OCI-LY1 (cell line): ENCODE data around the gene CNTN1.

ENCODE experiments used
- H2AFZ ChIP-seq: fragments of 200-600 bp; sonication (generic), shearing (Covaris generic); 2 replicates; pipeline ENCODE4 v1.6.0; 2014; ENCODE audit warnings: antibody characterized with exemption, mild to moderate bottlenecking, low read length
- H3F3A ChIP-seq: fragments of 200-600 bp; sonication (generic), shearing (Covaris generic); 2 replicates; pipeline ENCODE4 v1.6.0; 2014; ENCODE audit warnings: mild to moderate bottlenecking, antibody characterized with exemption, low read length, moderate library complexity; ENCODE audit not compliant: insufficient read depth
- H3K27ac ChIP-seq: fragments of 200-600 bp; sonication (generic); 2 replicates; pipeline ENCODE4 v1.5.1; 2014; ENCODE audit warnings: low read length, mixed run types, mild to moderate bottlenecking, low read depth; ENCODE audit not compliant: poor library complexity, severe bottlenecking
- H3K27me3 ChIP-seq: fragments of 200-600 bp; sonication (generic); 2 replicates; pipeline ENCODE4 v1.6.0; 2014; ENCODE audit warnings: antibody characterized with exemption, mild to moderate bottlenecking, low read length, moderate library complexity; ENCODE audit not compliant: insufficient read depth
- H3K36me3 ChIP-seq: fragments of 200-600 bp; sonication (generic); 2 replicates; pipeline ENCODE4 v1.6.1; 2014; ENCODE audit warnings: mild to moderate bottlenecking, antibody characterized with exemption, low read length, moderate library complexity, mixed read lengths; ENCODE audit not compliant: insufficient read depth
- H3K4me1 ChIP-seq: fragments of 200-600 bp; sonication (generic); 2 replicates; pipeline ENCODE4 v1.5.1; 2014; ENCODE audit warnings: mild to moderate bottlenecking, low read length, moderate library complexity; ENCODE audit not compliant: insufficient read depth, severe bottlenecking
- H3K4me2 ChIP-seq: fragments of 200-600 bp; sonication (generic), shearing (Covaris generic); 2 replicates; pipeline ENCODE4 v1.6.1; 2014; ENCODE audit warnings: low read length
- H3K4me3 ChIP-seq: fragments of 200-600 bp; sonication (generic); 2 replicates; pipeline ENCODE4 v1.5.1; 2014; ENCODE audit warnings: low read length, low read depth, mild to moderate bottlenecking, mixed read lengths; ENCODE audit not compliant: poor library complexity, severe bottlenecking
- H3K79me2 ChIP-seq: fragments of 200-600 bp; shearing (Covaris generic); 2 replicates; pipeline ENCODE4 v1.6.1; 2016; ENCODE audit warnings: mixed run types, low read length, mixed read lengths; ENCODE audit not compliant: insufficient read depth
- H3K9ac ChIP-seq: fragments of 200-600 bp; sonication (generic), shearing (Covaris generic); 2 replicates; pipeline ENCODE4 v1.6.1; 2014; ENCODE audit warnings: mild to moderate bottlenecking, low read length, mixed read lengths
- H3K9me2 ChIP-seq: fragments of 200-600 bp; sonication (generic), shearing (Covaris generic); 2 replicates; pipeline ENCODE4 v1.6.1; 2014; ENCODE audit warnings: low read depth, mild to moderate bottlenecking, low read length, mixed read lengths
- H3K9me3 ChIP-seq: fragments of 200-600 bp; shearing (Covaris generic); 2 replicates; pipeline ENCODE4 v1.6.1; 2014; ENCODE audit warnings: low read length, mixed read lengths
- H4K20me1 ChIP-seq: fragments of 200-600 bp; sonication (generic), shearing (Covaris generic); 2 replicates; pipeline ENCODE4 v1.6.0; 2016; ENCODE audit warnings: mild to moderate bottlenecking, low read length; ENCODE audit not compliant: insufficient read depth
- CTCF ChIP-seq: fragments of 200-600 bp; sonication (generic), shearing (Covaris generic); IDR thresholded peaks from 2 replicates; pipeline ENCODE4 v1.5.1; 2017; ENCODE audit warnings: mild to moderate bottlenecking, antibody characterized with exemption, low read length, moderate library complexity, mixed read lengths
- EZH2 ChIP-seq: fragments of 200-600 bp; sonication (generic), shearing (Covaris generic); IDR thresholded peaks from 2 replicates; pipeline ENCODE4 v1.8.0; 2017; ENCODE audit warnings: borderline replicate concordance, mixed run types, mild to moderate bottlenecking, antibody characterized with exemption, low read length, moderate library complexity, mixed read lengths

The CNTN1 gene

GRCh38 chr12:40692765-40693206 lies 547 bp downstream of the CNTN1 start:
- H3F3A ChIP-seq: no peaks in the 10 kb centered on the region
- H3K4me2 ChIP-seq: no peak overlapping the region
- no peak overlapping the region for H3K27ac ChIP-seq
- TF ChIP-seq CTCF (no peak), EZH2 (no peak)
- H3K27me3 ChIP-seq: no peaks in the 10 kb centered on the region
- H3K79me2 ChIP-seq: no peaks in the 10 kb centered on the region
- H3K9ac ChIP-seq: no peak overlapping the region
- H2AFZ ChIP-seq: no peak overlapping the region
- no peaks in the 10 kb centered on the region for H4K20me1 ChIP-seq
- no peak overlapping the region for H3K4me3 ChIP-seq
- H3K4me1 ChIP-seq: no peaks in the 10 kb centered on the region
- no peaks in the 10 kb centered on the region for H3K9me3 ChIP-seq
- no peaks in the 10 kb centered on the region for H3K9me2 ChIP-seq
- H3K36me3 ChIP-seq: no peaks in the 10 kb centered on the region

GRCh38 chr12:40693207-40693821 lies 1.1 kb downstream of the CNTN1 start:
- Histone ChIP-seq H3K4me2 (no peak overlapping the region), H3K36me3 (no peaks in the 10 kb centered on the region), H4K20me1 (no peaks in the 10 kb centered on the region), H3K79me2 (no peaks in the 10 kb centered on the region), H2AFZ (no peak overlapping the region), H3K27me3 (no peaks in the 10 kb centered on the region), H3K4me3 (no peak overlapping the region), H3K4me1 (no peaks in the 10 kb centered on the region), H3K27ac (no peak overlapping the region), H3F3A (no peaks in the 10 kb centered on the region), H3K9ac (no peak overlapping the region), H3K9me3 (no peaks in the 10 kb centered on the region), H3K9me2 (no peaks in the 10 kb centered on the region)
- TF ChIP-seq CTCF (no peak), EZH2 (no peak)

GRCh38 chr12:40697566-40698259 lies 5.5 kb downstream of the CNTN1 start:
- no peaks in the 10 kb centered on the region for H3K27me3 ChIP-seq
- H3K9me3 ChIP-seq: no peaks in the 10 kb centered on the region
- no peak overlapping the region for H3K4me3 ChIP-seq
- H3K79me2 ChIP-seq: no peaks in the 10 kb centered on the region
- H3K4me1 ChIP-seq: no peaks in the 10 kb centered on the region
- no peak overlapping the region for H3K4me2 ChIP-seq
- no peak overlapping the region for H3K9ac ChIP-seq
- H3K36me3 ChIP-seq: no peaks in the 10 kb centered on the region
- TF ChIP-seq CTCF (no peak), EZH2 (no peak)
- no peak overlapping the region for H3K27ac ChIP-seq
- H3F3A ChIP-seq: no peaks in the 10 kb centered on the region
- H2AFZ ChIP-seq: no peak overlapping the region
- no peaks in the 10 kb centered on the region for H3K9me2 ChIP-seq
- no peaks in the 10 kb centered on the region for H4K20me1 ChIP-seq
